OCI-LY7 (cell line): Measurements from ENCODE around the gene SIL1. TPM values are rescaled to one million over a fixed set of nuclear protein-coding genes. Genes with fewer than 3 reads are reported as not detected.

Source experiments
- BruUV-seq: library from RNA; stranded (reverse); fragments of 400-500 nt; replicated peaks from 2 replicates; lab custom pipeline; 2021; lab: Mats Ljungman, UMichigan
- CTCF ChIA-PET: fragments of 300-600 bp; sonication (Branson Sonifier 250); formaldehyde crosslinking; loops from one replicate; lab custom pipeline; 2022; ENCODE audit warnings: antibody characterized with exemption; ENCODE audit not compliant: unreplicated experiment; lab: Charles Lee
- POLR2A ChIA-PET: fragments of 300-600 bp; sonication (Branson Sonifier 250); formaldehyde crosslinking; loops from one replicate; lab custom pipeline; 2022; ENCODE audit warnings: antibody characterized with exemption; lab: Charles Lee
- DNase-seq: peaks from one replicate; pipeline ENCODE4 v3.0.0-alpha.2; 2015; ENCODE audit warnings: low spot score
- H2AFZ ChIP-seq: fragments of 200-600 bp; sonication (generic), shearing (Covaris generic); 2 replicates; pipeline ENCODE4 v1.6.1; 2014; ENCODE audit warnings: mild to moderate bottlenecking, antibody characterized with exemption, low read length, moderate library complexity
- H3K27ac ChIP-seq: fragments of 200-600 bp; sonication (generic); 2 replicates; pipeline ENCODE4 v1.5.1; 2014; ENCODE audit warnings: mixed run types, low read depth, mild to moderate bottlenecking, moderate library complexity, low read length, inconsistent platforms; ENCODE audit not compliant: poor library complexity, severe bottlenecking
- H3K36me3 ChIP-seq: fragments of 200-600 bp; sonication (generic); 2 replicates; pipeline ENCODE4 v1.6.1; 2014; ENCODE audit warnings: mild to moderate bottlenecking, antibody characterized with exemption, low read length, moderate library complexity, mixed read lengths; ENCODE audit not compliant: insufficient read depth
- H3K4me1 ChIP-seq: fragments of 200-600 bp; sonication (generic); 2 replicates; pipeline ENCODE4 v1.5.1; 2014; ENCODE audit warnings: mild to moderate bottlenecking, low read length; ENCODE audit not compliant: insufficient read depth, poor library complexity, severe bottlenecking
- H3K4me2 ChIP-seq: fragments of 200-600 bp; sonication (generic); 2 replicates; pipeline ENCODE4 v1.6.1; 2014; ENCODE audit warnings: mild to moderate bottlenecking, low read length
- H3K4me3 ChIP-seq: fragments of 200-600 bp; sonication (generic); 2 replicates; pipeline ENCODE4 v1.5.1; 2014; ENCODE audit warnings: mild to moderate bottlenecking, low read depth, low read length; ENCODE audit not compliant: poor library complexity, severe bottlenecking
- H3K79me2 ChIP-seq: fragments of 200-600 bp; sonication (generic); 2 replicates; pipeline ENCODE4 v1.6.1; 2016; ENCODE audit warnings: low read depth, mild to moderate bottlenecking, low read length, moderate library complexity, mixed read lengths; ENCODE audit not compliant: insufficient read depth
- H3K9me2 ChIP-seq: fragments of 200-600 bp; sonication (generic); 2 replicates; pipeline ENCODE4 v1.6.1; 2016; ENCODE audit warnings: mild to moderate bottlenecking, low read length, mixed read lengths; ENCODE audit not compliant: insufficient read depth
- H3K9me3 ChIP-seq: fragments of 200-600 bp; sonication (generic); 2 replicates; pipeline ENCODE4 v1.6.1; 2014; ENCODE audit warnings: mild to moderate bottlenecking, mixed run types, low read length, mixed read lengths
- H4K20me1 ChIP-seq: fragments of 200-600 bp; sonication (generic); 2 replicates; pipeline ENCODE4 v1.6.1; 2014; ENCODE audit warnings: mild to moderate bottlenecking, antibody characterized with exemption, low read length, moderate library complexity, mixed read lengths; ENCODE audit not compliant: insufficient read depth
- CTCF ChIP-seq: fragments of 200-600 bp; sonication (generic); conservative IDR thresholded peaks from 2 replicates; pipeline ENCODE4 v1.5.1; 2014; ENCODE audit warnings: mild to moderate bottlenecking, antibody characterized with exemption, low read length, moderate library complexity, mixed read lengths
- EZH2phosphoT487 ChIP-seq: fragments of 200-600 bp; sonication (generic); IDR thresholded peaks from 2 replicates; pipeline ENCODE4 v1.6.1; 2018; ENCODE audit warnings: low read depth, borderline replicate concordance, mild to moderate bottlenecking, mixed run types, antibody characterized with exemption, low read length, moderate library complexity, mixed read lengths
- intact Hi-C: fragments of 100-400 bp; cut with micrococcal nuclease; formaldehyde crosslinking; loops from one replicate; pipeline ENCODE4 v1.10.0; 2022; ENCODE audit not compliant: unreplicated experiment
- total RNA-seq, 2 experiments: library from RNA; depleted of rRNA in 1 of 2; stranded (reverse); fragments of >200 nt in 1 of 2; shearing (Covaris generic) in 1 of 2; gene quantifications; 2 replicates each; pipeline ENCODE4 v1.2.3, GENCODE V29; 2014 to 2022

The SIL1 gene
- total RNA-seq, 2 experiments from 2014 or later, result 9.2 to 22.8 TPM

- Histone ChIP-seq H4K20me1 (no peaks in the 10 kb centered on the region), H3K4me2 (no peak overlapping the region), H3K36me3 (no peaks in the 10 kb centered on the region), H3K9me2 (no peaks in the 10 kb centered on the region), H3K4me1 (no peaks in the 10 kb centered on the region), H2AFZ (no peak overlapping the region), H3K4me3 (no peak overlapping the region), H3K79me2 (no peaks in the 10 kb centered on the region), H3K27ac (no peak overlapping the region), H3K9me3 (no peaks in the 10 kb centered on the region)
- POLR2A ChIA-PET, result interaction anchor here (0.7 kb wide), 1 partner anchor 272 kb away, joined by 4 read pairs; no protein-coding TSS in a partner anchor
- intact Hi-C loops, result no loop called here
- DNase-seq, result no peak
- TF ChIP-seq CTCF, result no peak
- no peak for TF ChIP-seq EZH2phosphoT487
- BruUV-seq, result no TSS peak
- CTCF ChIA-PET, result no interaction called here
These were observed 278.0 kb downstream of the SIL1 start for GRCh38 chr5:138920181-138920580.

- POLR2A ChIA-PET, result no interaction called here
- H3K9me2 ChIP-seq, result no peaks in the 10 kb centered on the region
- no peaks in the 10 kb centered on the region for H3K79me2 ChIP-seq
- H2AFZ ChIP-seq, result no peak overlapping the region
- no TSS peak for BruUV-seq
- no peak overlapping the region for H3K4me3 ChIP-seq
- DNase-seq, result no peak
- H4K20me1 ChIP-seq, result no peaks in the 10 kb centered on the region
- no peaks in the 10 kb centered on the region for H3K36me3 ChIP-seq
- H3K9me3 ChIP-seq, result no peaks in the 10 kb centered on the region
- no peak overlapping the region for H3K27ac ChIP-seq
- no peak overlapping the region for H3K4me2 ChIP-seq
- intact Hi-C loops, result no loop called here
- TF ChIP-seq CTCF (no peak), EZH2phosphoT487 (no peak)
- CTCF ChIA-PET, result no interaction called here
- H3K4me1 ChIP-seq, result no peaks in the 10 kb centered on the region
These were observed 279.5 kb downstream of the SIL1 start for GRCh38 chr5:138918686-138919085.

- intact Hi-C loops, result no loop called here
These were observed 283.8 kb downstream of the SIL1 start for GRCh38 chr5:138914338-138914737.

More at GRCh38 chr5:138914338-138914737, 283.8 kb downstream of the SIL1 start:
- Histone ChIP-seq H3K9me2 (no peaks in the 10 kb centered on the region), H3K4me3 (no peak overlapping the region), H4K20me1 (no peaks in the 10 kb centered on the region), H3K9me3 (no peaks in the 10 kb centered on the region), H3K79me2 (no peaks in the 10 kb centered on the region), H3K4me2 (no peak overlapping the region), H3K4me1 (no peaks in the 10 kb centered on the region), H3K36me3 (no peaks in the 10 kb centered on the region), H3K27ac (no peak overlapping the region), H2AFZ (no peak overlapping the region)
- no peak for DNase-seq
- POLR2A ChIA-PET, result no interaction called here
- no TSS peak for BruUV-seq
- CTCF ChIA-PET, result no interaction called here
- TF ChIP-seq CTCF, result no peak
- no peak for TF ChIP-seq EZH2phosphoT487
